ENCODE measurements around the gene NOS1AP.

The NOS1AP gene

DNA sequence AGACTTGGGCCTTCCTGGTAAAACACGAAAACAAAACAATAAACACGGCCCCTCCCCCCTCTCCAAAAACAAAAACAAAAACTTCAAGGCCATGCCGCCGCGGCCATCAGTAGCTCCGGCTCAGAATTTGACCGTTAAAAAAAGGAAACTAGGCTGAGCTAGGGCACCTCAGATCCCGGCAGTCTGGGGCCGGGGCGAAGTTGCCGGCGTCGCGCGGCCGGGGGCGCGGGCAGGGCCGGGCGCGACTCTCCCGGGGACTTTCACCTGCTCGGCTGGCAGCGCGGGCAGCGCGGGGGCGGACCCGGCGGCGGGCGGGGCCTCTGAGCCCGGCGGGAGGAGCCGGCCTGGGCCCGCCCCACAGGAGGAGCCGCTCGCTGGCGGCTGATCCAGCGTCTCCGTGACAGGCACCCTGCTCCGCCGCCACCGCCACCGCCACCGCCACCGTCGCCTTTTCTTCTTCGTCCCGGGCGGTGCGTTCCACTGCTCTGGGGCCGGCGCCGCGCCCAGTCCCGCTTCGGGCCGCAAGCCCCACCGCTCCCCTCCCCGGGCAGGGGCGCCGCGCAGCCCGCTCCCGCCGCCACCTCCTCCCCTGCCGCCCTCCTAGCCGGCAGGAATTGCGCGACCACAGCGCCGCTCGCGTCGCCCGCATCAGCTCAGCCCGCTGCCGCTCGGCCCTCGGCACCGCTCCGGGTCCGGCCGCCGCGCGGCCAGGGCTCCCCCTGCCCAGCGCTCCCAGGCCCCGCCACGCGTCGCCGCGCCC lies at the start of gene NOS1AP:
NOS1AP (plus strand) TSS at position 358 of the 760 bp plus-strand sequence. CDS start 487 bp downstream, outside the sequence.
- ATAC-seq = peak; percentile 98
- TF ChIP-seq, protein P1, sequence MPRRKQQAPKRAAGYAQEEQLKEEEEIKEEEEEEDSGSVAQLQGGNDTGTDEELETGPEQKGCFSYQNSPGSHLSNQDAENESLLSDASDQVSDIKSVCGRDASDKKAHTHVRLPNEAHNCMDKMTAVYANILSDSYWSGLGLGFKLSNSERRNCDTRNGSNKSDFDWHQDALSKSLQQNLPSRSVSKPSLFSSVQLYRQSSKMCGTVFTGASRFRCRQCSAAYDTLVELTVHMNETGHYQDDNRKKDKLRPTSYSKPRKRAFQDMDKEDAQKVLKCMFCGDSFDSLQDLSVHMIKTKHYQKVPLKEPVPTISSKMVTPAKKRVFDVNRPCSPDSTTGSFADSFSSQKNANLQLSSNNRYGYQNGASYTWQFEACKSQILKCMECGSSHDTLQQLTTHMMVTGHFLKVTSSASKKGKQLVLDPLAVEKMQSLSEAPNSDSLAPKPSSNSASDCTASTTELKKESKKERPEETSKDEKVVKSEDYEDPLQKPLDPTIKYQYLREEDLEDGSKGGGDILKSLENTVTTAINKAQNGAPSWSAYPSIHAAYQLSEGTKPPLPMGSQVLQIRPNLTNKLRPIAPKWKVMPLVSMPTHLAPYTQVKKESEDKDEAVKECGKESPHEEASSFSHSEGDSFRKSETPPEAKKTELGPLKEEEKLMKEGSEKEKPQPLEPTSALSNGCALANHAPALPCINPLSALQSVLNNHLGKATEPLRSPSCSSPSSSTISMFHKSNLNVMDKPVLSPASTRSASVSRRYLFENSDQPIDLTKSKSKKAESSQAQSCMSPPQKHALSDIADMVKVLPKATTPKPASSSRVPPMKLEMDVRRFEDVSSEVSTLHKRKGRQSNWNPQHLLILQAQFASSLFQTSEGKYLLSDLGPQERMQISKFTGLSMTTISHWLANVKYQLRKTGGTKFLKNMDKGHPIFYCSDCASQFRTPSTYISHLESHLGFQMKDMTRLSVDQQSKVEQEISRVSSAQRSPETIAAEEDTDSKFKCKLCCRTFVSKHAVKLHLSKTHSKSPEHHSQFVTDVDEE (CRISPR knock-in tag; IDR thresholded peaks at IDR 0.05) = no peak
- TF ChIP-seq ARNTL (CRISPR knock-in tag; IDR thresholded peaks at IDR 0.05; ENCODE audit: borderline replicate concordance, low read depth) = no peak
- TF ChIP-seq, protein P2, sequence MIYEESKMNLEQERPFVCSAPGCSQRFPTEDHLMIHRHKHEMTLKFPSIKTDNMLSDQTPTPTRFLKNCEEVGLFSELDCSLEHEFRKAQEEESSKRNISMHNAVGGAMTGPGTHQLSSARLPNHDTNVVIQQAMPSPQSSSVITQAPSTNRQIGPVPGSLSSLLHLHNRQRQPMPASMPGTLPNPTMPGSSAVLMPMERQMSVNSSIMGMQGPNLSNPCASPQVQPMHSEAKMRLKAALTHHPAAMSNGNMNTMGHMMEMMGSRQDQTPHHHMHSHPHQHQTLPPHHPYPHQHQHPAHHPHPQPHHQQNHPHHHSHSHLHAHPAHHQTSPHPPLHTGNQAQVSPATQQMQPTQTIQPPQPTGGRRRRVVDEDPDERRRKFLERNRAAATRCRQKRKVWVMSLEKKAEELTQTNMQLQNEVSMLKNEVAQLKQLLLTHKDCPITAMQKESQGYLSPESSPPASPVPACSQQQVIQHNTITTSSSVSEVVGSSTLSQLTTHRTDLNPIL (CRISPR knock-in tag; IDR thresholded peaks at IDR 0.05; ENCODE audit: low read depth) = no peak
- TF ChIP-seq, protein P3, sequence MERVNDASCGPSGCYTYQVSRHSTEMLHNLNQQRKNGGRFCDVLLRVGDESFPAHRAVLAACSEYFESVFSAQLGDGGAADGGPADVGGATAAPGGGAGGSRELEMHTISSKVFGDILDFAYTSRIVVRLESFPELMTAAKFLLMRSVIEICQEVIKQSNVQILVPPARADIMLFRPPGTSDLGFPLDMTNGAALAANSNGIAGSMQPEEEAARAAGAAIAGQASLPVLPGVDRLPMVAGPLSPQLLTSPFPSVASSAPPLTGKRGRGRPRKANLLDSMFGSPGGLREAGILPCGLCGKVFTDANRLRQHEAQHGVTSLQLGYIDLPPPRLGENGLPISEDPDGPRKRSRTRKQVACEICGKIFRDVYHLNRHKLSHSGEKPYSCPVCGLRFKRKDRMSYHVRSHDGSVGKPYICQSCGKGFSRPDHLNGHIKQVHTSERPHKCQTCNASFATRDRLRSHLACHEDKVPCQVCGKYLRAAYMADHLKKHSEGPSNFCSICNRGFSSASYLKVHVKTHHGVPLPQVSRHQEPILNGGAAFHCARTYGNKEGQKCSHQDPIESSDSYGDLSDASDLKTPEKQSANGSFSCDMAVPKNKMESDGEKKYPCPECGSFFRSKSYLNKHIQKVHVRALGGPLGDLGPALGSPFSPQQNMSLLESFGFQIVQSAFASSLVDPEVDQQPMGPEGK (CRISPR knock-in tag; IDR thresholded peaks at IDR 0.05; ENCODE audit: borderline replicate concordance) = no peak
- TF ChIP-seq TCF4 (CRISPR knock-in tag; IDR thresholded peaks at IDR 0.05; ENCODE audit: borderline replicate concordance) = no peak
- TF ChIP-seq CSDC2 (CRISPR knock-in tag; IDR thresholded peaks at IDR 0.05) = no peak

DNA sequence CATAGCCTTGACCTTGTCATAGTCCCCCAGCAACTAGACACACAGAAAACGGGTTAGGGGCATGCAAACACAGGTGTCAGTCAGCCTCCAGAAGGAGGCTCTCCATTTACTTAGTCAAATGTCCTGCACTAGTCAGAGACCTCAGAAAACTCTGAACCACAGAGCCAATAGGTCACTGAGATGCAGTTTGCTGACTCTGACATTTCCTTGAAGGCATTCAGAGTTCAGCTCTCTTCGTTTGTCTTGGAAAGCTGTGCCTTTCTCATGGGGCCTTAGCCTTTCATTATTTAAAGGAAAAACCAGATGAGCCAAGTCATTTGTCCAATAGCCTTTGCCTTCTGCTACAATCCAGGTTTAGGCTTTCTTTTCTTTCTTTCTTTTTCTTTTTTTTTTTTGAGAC lies 49.3 kb upstream of the NOS1AP start:
- TF ChIP-seq SNAI2 (CRISPR knock-in tag; IDR thresholded peaks at IDR 0.05) (no peak), PPARA (CRISPR knock-in tag; IDR thresholded peaks at IDR 0.05; ENCODE audit: borderline replicate concordance) (no peak)
- no peak for ATAC-seq

DNA sequence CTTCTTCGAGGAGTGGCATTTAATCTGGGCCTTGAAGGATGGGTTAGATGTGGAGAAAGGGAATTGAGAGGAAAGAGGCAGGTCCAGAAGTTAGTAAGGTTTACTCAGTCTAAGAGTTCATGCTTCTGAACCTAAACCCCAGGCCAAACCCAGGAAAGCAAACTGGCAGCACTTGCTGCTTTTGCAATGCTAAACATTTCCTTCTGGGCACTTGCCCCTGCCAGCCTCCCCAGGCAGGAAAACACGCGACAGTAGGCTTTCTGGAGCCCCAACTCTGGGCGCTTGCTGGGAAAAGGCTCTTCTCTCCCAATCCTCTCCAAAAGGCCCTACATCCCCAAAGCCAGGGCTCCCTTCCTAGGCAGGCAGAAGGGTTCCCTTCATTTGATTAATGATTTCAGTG lies 48.4 kb upstream of the NOS1AP start:
- no peak for ATAC-seq
- no peak for TF ChIP-seq ZNF565 (CRISPR knock-in tag; conservative IDR thresholded peaks at IDR 0.05; ENCODE audit: low read depth)
- TF ChIP-seq CSDC2 (CRISPR knock-in tag; IDR thresholded peaks at IDR 0.05) = no peak
- TF ChIP-seq PPARA (CRISPR knock-in tag; IDR thresholded peaks at IDR 0.05; ENCODE audit: borderline replicate concordance) = no peak

DNA sequence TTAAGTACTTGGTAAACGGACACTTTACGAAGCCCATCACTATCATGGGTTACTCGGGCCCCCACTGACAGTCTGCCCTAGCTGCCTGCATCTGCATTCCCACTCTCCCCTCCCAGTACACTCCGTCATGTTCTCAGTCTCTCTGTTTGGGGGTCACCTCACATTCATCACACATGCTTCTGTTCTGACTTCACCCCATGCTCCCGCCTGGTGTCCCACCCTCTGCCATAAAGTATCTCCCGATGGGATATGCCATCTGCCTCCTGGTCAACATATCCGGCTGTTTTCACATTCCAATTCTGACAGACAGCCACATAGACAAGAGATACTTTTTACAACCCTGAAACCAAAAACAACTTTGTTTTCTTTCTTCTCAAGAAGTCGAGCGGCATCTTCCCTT lies 46.9 kb upstream of the NOS1AP start:
- no peak for TF ChIP-seq CSDC2 (CRISPR knock-in tag; IDR thresholded peaks at IDR 0.05)
- TF ChIP-seq, protein P2 (CRISPR knock-in tag; IDR thresholded peaks at IDR 0.05; ENCODE audit: low read depth) = no peak
- no peak for TF ChIP-seq ISL1 (CRISPR knock-in tag; IDR thresholded peaks at IDR 0.05)
- TF ChIP-seq, protein P4, sequence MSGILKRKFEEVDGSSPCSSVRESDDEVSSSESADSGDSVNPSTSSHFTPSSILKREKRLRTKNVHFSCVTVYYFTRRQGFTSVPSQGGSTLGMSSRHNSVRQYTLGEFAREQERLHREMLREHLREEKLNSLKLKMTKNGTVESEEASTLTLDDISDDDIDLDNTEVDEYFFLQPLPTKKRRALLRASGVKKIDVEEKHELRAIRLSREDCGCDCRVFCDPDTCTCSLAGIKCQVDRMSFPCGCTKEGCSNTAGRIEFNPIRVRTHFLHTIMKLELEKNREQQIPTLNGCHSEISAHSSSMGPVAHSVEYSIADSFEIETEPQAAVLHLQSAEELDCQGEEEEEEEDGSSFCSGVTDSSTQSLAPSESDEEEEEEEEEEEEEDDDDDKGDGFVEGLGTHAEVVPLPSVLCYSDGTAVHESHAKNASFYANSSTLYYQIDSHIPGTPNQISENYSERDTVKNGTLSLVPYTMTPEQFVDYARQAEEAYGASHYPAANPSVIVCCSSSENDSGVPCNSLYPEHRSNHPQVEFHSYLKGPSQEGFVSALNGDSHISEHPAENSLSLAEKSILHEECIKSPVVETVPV (CRISPR knock-in tag; IDR thresholded peaks at IDR 0.05) = no peak
- no peak for TF ChIP-seq ARNTL (CRISPR knock-in tag; IDR thresholded peaks at IDR 0.05; ENCODE audit: borderline replicate concordance, low read depth)
- TF ChIP-seq, protein P5, sequence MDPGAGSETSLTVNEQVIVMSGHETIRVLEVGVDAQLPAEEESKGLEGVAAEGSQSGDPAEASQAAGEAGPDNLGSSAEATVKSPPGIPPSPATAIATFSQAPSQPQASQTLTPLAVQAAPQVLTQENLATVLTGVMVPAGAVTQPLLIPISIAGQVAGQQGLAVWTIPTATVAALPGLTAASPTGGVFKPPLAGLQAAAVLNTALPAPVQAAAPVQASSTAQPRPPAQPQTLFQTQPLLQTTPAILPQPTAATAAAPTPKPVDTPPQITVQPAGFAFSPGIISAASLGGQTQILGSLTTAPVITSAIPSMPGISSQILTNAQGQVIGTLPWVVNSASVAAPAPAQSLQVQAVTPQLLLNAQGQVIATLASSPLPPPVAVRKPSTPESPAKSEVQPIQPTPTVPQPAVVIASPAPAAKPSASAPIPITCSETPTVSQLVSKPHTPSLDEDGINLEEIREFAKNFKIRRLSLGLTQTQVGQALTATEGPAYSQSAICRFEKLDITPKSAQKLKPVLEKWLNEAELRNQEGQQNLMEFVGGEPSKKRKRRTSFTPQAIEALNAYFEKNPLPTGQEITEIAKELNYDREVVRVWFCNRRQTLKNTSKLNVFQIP (CRISPR knock-in tag; IDR thresholded peaks at IDR 0.05; ENCODE audit: borderline replicate concordance, low read depth) = no peak
- TF ChIP-seq TCF4 (CRISPR knock-in tag; IDR thresholded peaks at IDR 0.05; ENCODE audit: borderline replicate concordance) = no peak
- no peak for TF ChIP-seq ESRRG (CRISPR knock-in tag; IDR thresholded peaks at IDR 0.05)
- TF ChIP-seq RARB (CRISPR knock-in tag; IDR thresholded peaks at IDR 0.05) = no peak
- ATAC-seq = no peak

All from SK-N-SH treated with all-trans-retinoic acid at 6 μM for 48 hours (cell line).